WTC11 (cell line): Measurements from ENCODE around the gene NMRK1. TPM values are rescaled to one million over a fixed set of nuclear protein-coding genes. Genes with fewer than 3 reads are reported as not detected.

Source experiments
- ATAC-seq: fragments of 200-7000 bp; cut with Tn5 transposase; 2 replicates; pipeline ENCODE4 v1.10.0; 2021; ENCODE audit warnings: mild to moderate bottlenecking, moderate library complexity
- CTCF ChIA-PET: fragments of 300-600 bp; sonication (Branson Sonifier 250); formaldehyde crosslinking; loops from one replicate; lab custom pipeline; 2021; ENCODE audit warnings: antibody characterized with exemption; lab: Charles Lee
- POLR2A ChIA-PET: fragments of 350-600 bp; sonication (Branson Sonifier 250); formaldehyde crosslinking; loops from one replicate; lab custom pipeline; 2021; ENCODE audit warnings: antibody characterized with exemption; lab: Charles Lee
- DNase-seq: peaks from one replicate; pipeline ENCODE4 v3.0.0; 2021; ENCODE audit warnings: low spot score
- H3K27ac Mint-ChIP-seq: 2 replicates; pipeline ENCODE4 v1.8.0; 2021; ENCODE audit warnings: mixed read lengths
- H3K27me3 Mint-ChIP-seq: 2 replicates; pipeline ENCODE4 v1.8.0; 2021; ENCODE audit warnings: low read depth, mild to moderate bottlenecking, moderate library complexity, mixed read lengths
- H3K36me3 Mint-ChIP-seq: 2 replicates; pipeline ENCODE4 v1.8.0; 2021; ENCODE audit warnings: mixed read lengths
- H3K4me1 Mint-ChIP-seq: 2 replicates; pipeline ENCODE4 v1.8.0; 2022; ENCODE audit warnings: mixed read lengths
- H3K4me3 Mint-ChIP-seq: 2 replicates; pipeline ENCODE4 v1.8.0; 2021; ENCODE audit warnings: mild to moderate bottlenecking, moderate library complexity, mixed read lengths
- H3K9me3 Mint-ChIP-seq: 2 replicates; pipeline ENCODE4 v1.8.0; 2021; ENCODE audit warnings: mixed read lengths
- ATF3 ChIP-seq: sonication (generic); formaldehyde crosslinking; conservative IDR thresholded peaks from 2 replicates; pipeline ENCODE4 v1.8.1; 2022; ENCODE audit warnings: mild to moderate bottlenecking, missing genetic modification reagents
- FOXK1 ChIP-seq: sonication (generic); formaldehyde crosslinking; IDR thresholded peaks from 2 replicates; pipeline ENCODE4 v1.8.0; 2022; ENCODE audit warnings: mild to moderate bottlenecking, moderate library complexity, missing genetic modification reagents
- GABPB1 ChIP-seq: sonication (generic); formaldehyde crosslinking; IDR thresholded peaks from 2 replicates; pipeline ENCODE4 v1.8.1; 2023; ENCODE audit warnings: mild to moderate bottlenecking, missing genetic modification reagents
- GTF2I ChIP-seq: fragments of 250-450 bp; sonication (Bioruptor Pico); conservative IDR thresholded peaks from 2 replicates; pipeline ENCODE4 v1.4.0; 2021; ENCODE audit warnings: mild to moderate bottlenecking
- HMGXB4 ChIP-seq: sonication (generic); formaldehyde crosslinking; IDR thresholded peaks from 2 replicates; pipeline ENCODE4 v1.8.1; 2023; ENCODE audit warnings: mild to moderate bottlenecking, moderate library complexity, missing genetic modification reagents
- KAT7 ChIP-seq: sonication (generic); formaldehyde crosslinking; IDR thresholded peaks from 2 replicates; pipeline ENCODE4 v1.8.1; 2023; ENCODE audit warnings: missing genetic modification reagents, mild to moderate bottlenecking, borderline replicate concordance
- MXD4 ChIP-seq: fragments of 250-450 bp; sonication (Bioruptor Pico); IDR thresholded peaks from 2 replicates; pipeline ENCODE4 v1.8.0; 2021; ENCODE audit warnings: mild to moderate bottlenecking, moderate library complexity, borderline replicate concordance
- NFYB ChIP-seq: sonication (generic); formaldehyde crosslinking; conservative IDR thresholded peaks from 2 replicates; pipeline ENCODE4 v1.8.0; 2022; ENCODE audit warnings: low read depth, missing genetic modification reagents
- NR2C2 ChIP-seq: sonication (generic); formaldehyde crosslinking; IDR thresholded peaks from 2 replicates; pipeline ENCODE4 v1.8.0; 2022; ENCODE audit warnings: mild to moderate bottlenecking, missing genetic modification reagents
- OVOL2 ChIP-seq: fragments of 250-450 bp; sonication (Bioruptor Pico); IDR thresholded peaks from 2 replicates; pipeline ENCODE4 v1.9.0; 2021; ENCODE audit warnings: mild to moderate bottlenecking, borderline replicate concordance
- PREB ChIP-seq: sonication (generic); formaldehyde crosslinking; IDR thresholded peaks from 2 replicates; pipeline ENCODE4 v1.8.1; 2022; ENCODE audit warnings: mild to moderate bottlenecking, missing genetic modification reagents, moderate library complexity, borderline replicate concordance
- SMAD4 ChIP-seq: sonication (generic); formaldehyde crosslinking; IDR thresholded peaks from 2 replicates; pipeline ENCODE4 v1.8.0; 2022; ENCODE audit warnings: mild to moderate bottlenecking, missing genetic modification reagents
- SP1 ChIP-seq: sonication (generic); formaldehyde crosslinking; conservative IDR thresholded peaks from 2 replicates; pipeline ENCODE4 v1.8.1; 2022; ENCODE audit warnings: missing genetic modification reagents
- STAT6 ChIP-seq: sonication (generic); formaldehyde crosslinking; conservative IDR thresholded peaks from 2 replicates; pipeline ENCODE4 v1.8.1; 2023; ENCODE audit warnings: mild to moderate bottlenecking, low read depth, missing genetic modification reagents, moderate library complexity
- ZBTB21 ChIP-seq: sonication (generic); formaldehyde crosslinking; IDR thresholded peaks from 2 replicates; pipeline ENCODE4 v1.8.1; 2023; ENCODE audit warnings: mild to moderate bottlenecking, missing genetic modification reagents, borderline replicate concordance
- ZMAT4 ChIP-seq: fragments of 250-450 bp; sonication (Bioruptor Pico); IDR thresholded peaks from 2 replicates; pipeline ENCODE4 v1.9.0; 2021; ENCODE audit warnings: mild to moderate bottlenecking
- ZNF121 ChIP-seq: sonication (generic); formaldehyde crosslinking; IDR thresholded peaks from 2 replicates; pipeline ENCODE4 v1.8.0; 2023; ENCODE audit warnings: missing genetic modification reagents
- ZNF263 ChIP-seq: sonication (generic); formaldehyde crosslinking; IDR thresholded peaks from 2 replicates; pipeline ENCODE4 v1.8.1; 2022; ENCODE audit warnings: low read depth, mild to moderate bottlenecking, moderate library complexity, missing genetic modification reagents
- total RNA-seq: library from RNA; stranded (reverse); gene quantifications from 3 replicates; pipeline ENCODE4 v1.2.3, GENCODE V29; 2021

Gene NMRK1
- total RNA-seq, 1 experiment from 2014 or later, result 14.5 TPM

- TF ChIP-seq NR2C2 (CRISPR knock-in tag) (no peak), PREB (CRISPR knock-in tag) (no peak), NFYB (CRISPR knock-in tag) (no peak), GTF2I (CRISPR knock-in tag) (no peak), ZNF263 (no peak), FOXK1 (CRISPR knock-in tag) (no peak)
- peaks cover 3% of the 10 kb centered on the region for H3K36me3 Mint-ChIP-seq
- POLR2A ChIA-PET, result no interaction called here
- H3K4me1 Mint-ChIP-seq, result peaks cover 8% of the 10 kb centered on the region
- H3K4me3 Mint-ChIP-seq, result no peak overlapping the region
- ATAC-seq (no peak), DNase-seq (no peak)
- H3K27ac Mint-ChIP-seq, result no peak overlapping the region
- H3K9me3 Mint-ChIP-seq, result 0 out of 2 replicates have a peak, but pooled peaks cover 5% of the 10 kb centered on the region
- no peaks in the 10 kb centered on the region for H3K27me3 Mint-ChIP-seq
- CTCF ChIA-PET, result no interaction called here
Observed at GRCh38 chr9:75116306-75116705, 28.4 kb upstream of the NMRK1 start.

- Mint-ChIP-seq H3K36me3 (no peaks in the 10 kb centered on the region), H3K4me1 (peaks cover 8% of the 10 kb centered on the region), H3K4me3 (no peak overlapping the region), H3K9me3 (no peaks in the 10 kb centered on the region), H3K27ac (no peak overlapping the region), H3K27me3 (no peaks in the 10 kb centered on the region)
- no peak for ATAC-seq
- TF ChIP-seq SMAD4 (CRISPR knock-in tag) (no peak), ZNF263 (no peak), OVOL2 (no peak), ZMAT4 (CRISPR knock-in tag) (no peak)
- ChIA-PET CTCF (no interaction called here), POLR2A (no interaction called here)
- DNase-seq, result no peak
Observed at GRCh38 chr9:75112789-75113188, 24.8 kb upstream of the NMRK1 start.

GRCh38 chr9:75111019-75111622 is 23.2 kb upstream of the NMRK1 start:
- no peaks in the 10 kb centered on the region for H3K36me3 Mint-ChIP-seq
- no peak overlapping the region for H3K4me3 Mint-ChIP-seq
- no peaks in the 10 kb centered on the region for H3K9me3 Mint-ChIP-seq
- ATAC-seq, result no peak
- peaks cover 6% of the 10 kb centered on the region for H3K4me1 Mint-ChIP-seq
- H3K27me3 Mint-ChIP-seq, result no peaks in the 10 kb centered on the region
- H3K27ac Mint-ChIP-seq, result no peak overlapping the region
- DNase-seq, result no peak
- TF ChIP-seq SP1 (CRISPR knock-in tag) (no peak), KAT7 (no peak), STAT6 (CRISPR knock-in tag) (no peak), ZNF121 (CRISPR knock-in tag) (no peak)
- POLR2A ChIA-PET, result interaction anchor here (0.6 kb wide), 1 partner anchor 129 kb away, joined by 4 read pairs; no protein-coding TSS in a partner anchor
- CTCF ChIA-PET, result no interaction called here

- Mint-ChIP-seq H3K9me3 (no peaks in the 10 kb centered on the region), H3K27me3 (no peaks in the 10 kb centered on the region), H3K4me3 (no peak overlapping the region), H3K4me1 (peaks cover 6% of the 10 kb centered on the region), H3K36me3 (no peaks in the 10 kb centered on the region), H3K27ac (no peak overlapping the region)
- TF ChIP-seq KAT7, result no peak
- no peak for TF ChIP-seq HMGXB4 (CRISPR knock-in tag)
- TF ChIP-seq GABPB1 (CRISPR knock-in tag), result no peak
- no peak for TF ChIP-seq ZBTB21 (CRISPR knock-in tag)
- no peak for TF ChIP-seq ATF3 (CRISPR knock-in tag)
- TF ChIP-seq MXD4, result no peak
- ATAC-seq, result no peak
- CTCF ChIA-PET, result interaction anchor here (1.2 kb wide), 1 partner anchor 129 kb away, joined by 3 read pairs; no protein-coding TSS in a partner anchor
- POLR2A ChIA-PET, result no interaction called here
- DNase-seq, result no peak
Observed at GRCh38 chr9:75109210-75109839, 21.4 kb upstream of the NMRK1 start.
